DMS 273 (cell line): ENCODE data around the gene IZUMO4.

Source experiments
- DNase-seq: peaks from one replicate; lab custom pipeline; 2025; ENCODE audit not compliant: unreplicated experiment; lab: John Stamatoyannopoulos, UW

The IZUMO4 gene

DNA sequence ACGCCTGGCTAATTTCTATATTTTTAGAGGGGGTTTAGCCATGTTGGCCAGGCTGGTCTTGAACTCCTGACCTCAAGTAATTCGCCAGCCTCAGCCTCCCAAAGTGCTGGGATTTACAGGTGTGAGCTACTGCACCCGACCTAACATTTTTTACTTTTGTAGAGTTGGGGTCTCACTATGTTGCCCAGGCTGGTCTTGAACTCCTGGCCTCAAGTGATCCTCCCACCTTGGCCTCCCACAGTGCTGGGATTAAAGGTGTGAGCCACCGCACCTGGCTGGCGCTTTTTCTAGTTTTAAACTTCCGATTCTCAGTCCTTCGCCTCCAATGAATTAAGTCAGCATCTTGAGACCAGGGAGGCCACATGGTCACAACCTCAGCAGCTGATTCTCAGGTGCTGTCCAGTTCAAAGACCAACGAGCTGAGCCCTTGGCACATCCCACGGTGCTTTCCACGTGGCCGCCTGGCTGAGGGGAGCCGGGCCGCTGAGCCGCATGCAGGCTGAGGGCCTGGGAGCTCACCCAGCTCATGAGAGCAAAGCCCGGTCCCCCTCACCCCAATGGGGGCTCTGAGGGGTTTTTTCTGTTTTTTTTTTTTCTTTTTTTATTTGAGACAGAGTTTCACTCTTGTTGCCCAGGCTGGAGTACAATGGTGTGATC is 45.6 kb downstream of the IZUMO4 start:
- DNase-seq: no peak

DNA sequence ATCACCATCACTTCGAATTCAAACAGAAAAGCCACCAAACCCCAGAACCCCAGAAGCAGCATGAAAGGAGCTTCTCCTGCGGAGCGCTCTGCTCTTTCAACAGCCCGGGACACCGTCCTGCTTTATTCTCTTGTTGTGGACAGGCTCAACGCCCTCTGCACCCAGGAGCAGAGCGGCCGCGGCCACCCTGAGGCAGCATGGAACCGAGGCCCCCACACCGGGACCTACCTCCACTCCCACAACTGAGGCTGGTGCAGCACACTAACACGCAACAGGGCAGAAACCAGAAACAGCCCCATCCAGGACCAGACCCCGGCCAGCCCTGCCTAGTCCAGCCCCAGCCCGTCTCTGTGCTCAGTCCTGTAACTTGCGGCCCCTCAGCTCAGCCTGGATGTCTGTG is 47.5 kb downstream of the IZUMO4 start:
- no peak for DNase-seq

DNA sequence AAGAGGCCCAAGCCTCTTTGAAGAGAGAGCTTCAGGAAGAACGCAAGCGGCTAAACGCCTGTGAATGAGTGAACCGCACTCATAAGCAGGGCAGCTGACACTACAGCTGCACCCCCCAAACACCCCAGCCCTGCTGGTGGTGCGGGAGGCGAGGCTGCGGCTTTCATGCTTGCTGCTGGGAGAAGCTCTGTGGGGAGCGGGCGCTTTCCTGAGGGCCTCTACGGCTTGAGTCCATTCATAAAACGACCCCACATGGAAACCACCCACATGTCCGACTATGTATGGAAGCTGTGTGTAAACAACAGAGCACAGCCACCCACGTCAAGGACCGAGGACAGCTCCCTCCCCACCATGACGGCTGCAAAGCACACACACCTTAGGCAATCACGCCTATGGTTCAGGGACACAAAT is 49.1 kb downstream of the IZUMO4 start:
- no peak for DNase-seq

DNA sequence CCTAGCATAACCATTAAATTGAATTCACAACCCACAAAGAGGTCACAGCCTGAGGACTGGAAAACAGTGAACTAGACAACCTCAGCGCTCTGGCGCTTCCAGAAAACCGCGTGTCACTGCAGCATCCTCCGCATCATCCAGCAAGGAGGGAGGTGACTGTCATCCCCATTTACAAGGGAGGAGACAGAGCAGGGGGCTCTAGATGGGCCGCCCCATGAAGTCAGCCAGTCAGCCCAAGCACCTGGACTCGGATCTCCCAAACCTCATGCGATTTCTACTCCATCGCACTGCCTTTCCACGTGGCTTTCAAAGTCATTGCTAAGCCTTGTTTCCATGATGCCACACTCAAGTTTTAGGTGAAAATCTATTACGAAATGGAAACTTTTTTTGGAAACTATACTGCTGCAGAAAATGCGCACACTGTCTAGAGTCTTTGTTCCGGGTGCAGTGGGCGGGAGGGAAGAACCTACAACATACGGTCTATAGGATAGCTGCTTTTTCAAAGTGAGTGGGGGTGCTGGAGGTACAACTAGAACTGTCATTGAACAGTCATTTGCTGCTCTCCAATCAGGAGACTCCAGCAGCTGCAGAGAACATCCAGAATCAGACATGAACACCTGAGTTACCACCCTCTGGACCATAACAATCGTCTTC is 51.9 kb downstream of the IZUMO4 start:
- DNase-seq: no peak
